HG02763 (cell line): ENCODE data around the gene DNASE1L2.

Source experiments
- ATAC-seq: cut with Tn5 transposase; IDR thresholded peaks from one replicate; pipeline ENCODE4 v1.9.1; 2021; ENCODE audit warnings: mild to moderate bottlenecking, moderate library complexity; ENCODE audit not compliant: unreplicated experiment

The DNASE1L2 gene

DNA sequence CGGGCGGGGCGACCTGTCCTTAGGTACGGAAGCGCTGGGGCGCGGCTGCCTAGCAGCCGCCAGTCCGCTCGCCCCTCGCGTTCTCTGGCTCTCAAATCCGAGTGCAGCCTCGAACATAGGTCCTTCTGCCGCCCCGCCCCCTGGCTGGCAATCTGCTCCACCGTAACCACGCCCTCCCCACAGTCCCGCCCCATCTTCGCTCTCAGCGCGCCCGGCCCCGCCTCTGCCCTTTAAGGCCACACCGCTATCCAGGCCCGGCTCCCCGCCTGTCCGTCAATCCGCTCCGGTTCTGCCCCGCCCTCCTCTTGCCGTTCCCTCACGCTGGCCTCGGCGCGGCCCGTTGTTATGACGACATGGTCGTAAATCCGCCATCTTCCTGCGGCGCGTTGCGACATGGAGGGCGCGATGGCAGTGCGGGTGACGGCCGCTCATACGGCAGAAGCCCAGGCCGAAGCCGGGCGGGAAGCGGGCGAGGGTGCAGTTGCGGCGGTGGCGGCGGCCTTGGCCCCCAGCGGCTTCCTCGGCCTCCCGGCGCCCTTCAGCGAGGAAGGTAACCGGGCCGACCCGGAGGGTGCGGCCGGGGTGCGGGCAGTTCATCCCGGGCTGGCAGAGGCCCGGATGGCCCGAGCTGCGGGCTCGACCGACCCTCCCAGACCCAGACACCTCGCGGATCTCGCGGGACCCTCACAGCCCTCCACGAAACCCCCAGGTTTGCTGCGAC is 12.9 kb upstream of the DNASE1L2 start, which contains the start of gene E4F1:
E4F1 (plus strand) TSS at position 371 of the 721 bp plus-strand sequence; CDS start at position 394, 23 bp downstream.
- ATAC-seq: peak; percentile 91

DNA sequence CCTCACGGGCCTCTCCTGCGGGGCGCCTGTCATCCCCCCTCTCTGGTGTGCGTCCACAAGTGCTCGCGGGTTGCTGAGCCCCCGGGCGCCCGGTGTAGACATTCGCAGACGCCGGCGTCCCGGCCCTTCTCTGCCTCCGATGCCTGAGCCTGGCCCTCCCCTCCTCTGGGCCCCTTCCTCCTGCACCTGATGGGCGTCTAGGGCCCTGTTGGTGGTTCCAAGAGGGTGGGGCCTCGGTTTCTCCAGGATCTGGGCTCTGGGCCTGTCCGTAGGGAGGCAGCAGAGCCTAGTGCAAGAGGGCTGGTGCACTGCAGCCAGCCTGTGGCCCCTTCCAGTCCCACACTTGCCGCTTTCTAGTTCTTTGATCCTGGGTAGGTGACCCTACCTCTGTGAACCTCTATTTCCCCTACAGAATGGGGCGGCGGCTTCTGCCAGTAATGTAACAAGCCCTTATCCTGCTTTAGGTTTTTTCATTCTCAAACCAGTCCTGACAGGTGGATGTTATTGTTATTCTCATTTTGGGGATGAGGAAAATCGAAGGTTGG is 12.2 kb upstream of the DNASE1L2 start:
- ATAC-seq: peak; percentile 10

DNA sequence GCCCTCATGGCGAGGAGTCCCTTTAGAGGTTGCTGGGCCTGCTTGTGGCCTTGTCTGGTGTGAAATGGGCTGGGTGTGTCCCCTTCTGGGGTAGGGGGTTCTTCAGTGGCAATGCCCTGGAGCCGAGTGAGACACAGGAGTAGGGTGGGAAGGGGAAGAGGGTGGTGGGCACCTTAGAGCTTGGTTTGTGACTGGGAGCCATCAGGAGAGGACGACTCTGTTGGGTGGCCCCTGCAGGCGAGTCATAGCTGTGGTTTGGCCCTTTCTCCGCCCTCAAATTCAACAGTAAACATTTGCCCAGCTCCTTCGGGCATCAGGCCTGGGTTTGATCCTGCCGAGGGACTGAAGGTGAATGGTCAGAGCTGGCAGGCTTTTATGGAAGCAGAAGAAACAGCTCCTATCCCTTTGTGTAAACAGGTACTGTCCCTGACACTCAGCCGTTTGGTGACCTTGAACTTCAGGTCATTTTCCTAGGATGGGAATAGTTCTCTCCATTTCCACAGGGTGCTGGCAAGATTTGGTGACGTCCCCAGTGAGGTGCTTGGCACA is 9.9 kb upstream of the DNASE1L2 start:
- no peak for ATAC-seq

DNA sequence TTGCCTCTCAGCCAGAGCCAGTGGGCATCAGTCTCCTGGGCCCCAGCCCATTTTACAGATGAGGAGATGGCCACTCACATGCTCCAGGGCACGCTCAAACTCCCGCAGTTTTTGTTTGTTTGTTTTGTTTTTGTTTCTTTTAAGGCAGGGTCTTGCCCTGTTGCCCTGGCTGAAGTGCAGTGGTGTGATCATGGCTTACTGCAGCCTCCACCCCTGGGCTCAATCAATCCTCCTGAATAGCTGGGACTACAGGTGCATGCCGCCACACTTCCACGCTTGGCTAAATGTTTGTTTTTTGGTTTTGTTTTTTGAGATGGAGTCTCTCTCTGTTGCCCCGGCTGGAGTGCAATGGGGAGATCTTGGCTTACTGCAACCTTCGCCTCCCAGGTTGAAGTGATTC is 9.3 kb upstream of the DNASE1L2 start:
- no peak for ATAC-seq

DNA sequence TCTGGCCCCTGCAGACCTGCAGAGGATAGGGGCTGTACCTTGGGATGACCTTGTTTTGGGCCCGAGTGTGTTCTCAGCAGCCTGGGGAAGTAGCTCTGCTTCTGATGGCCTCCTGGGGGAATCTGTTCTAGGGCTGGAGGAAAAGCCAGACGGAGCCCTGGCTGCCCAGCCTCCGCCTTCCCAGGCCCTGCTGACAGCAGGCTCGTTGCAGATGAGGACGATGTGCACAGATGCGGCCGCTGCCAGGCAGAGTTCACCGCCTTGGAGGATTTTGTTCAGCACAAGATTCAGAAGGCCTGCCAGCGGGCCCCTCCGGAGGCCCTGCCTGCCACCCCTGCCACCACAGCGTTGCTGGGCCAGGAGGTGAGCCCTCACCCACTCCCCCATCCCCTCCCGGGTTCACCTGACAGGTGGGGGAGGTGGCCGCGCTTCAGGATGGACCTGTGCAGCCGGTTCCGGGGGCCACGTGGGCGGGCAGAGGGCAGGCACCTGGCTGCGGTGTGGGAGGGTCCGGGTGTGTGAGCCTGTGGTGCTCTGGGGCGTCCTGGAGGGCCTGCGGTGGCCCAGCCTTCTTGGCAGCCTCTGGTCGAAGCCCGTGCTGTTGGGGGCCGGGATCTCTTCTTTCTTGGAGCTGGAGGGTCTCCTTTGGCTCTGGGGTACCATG is 8.0 kb upstream of the DNASE1L2 start:
- no peak for ATAC-seq

DNA sequence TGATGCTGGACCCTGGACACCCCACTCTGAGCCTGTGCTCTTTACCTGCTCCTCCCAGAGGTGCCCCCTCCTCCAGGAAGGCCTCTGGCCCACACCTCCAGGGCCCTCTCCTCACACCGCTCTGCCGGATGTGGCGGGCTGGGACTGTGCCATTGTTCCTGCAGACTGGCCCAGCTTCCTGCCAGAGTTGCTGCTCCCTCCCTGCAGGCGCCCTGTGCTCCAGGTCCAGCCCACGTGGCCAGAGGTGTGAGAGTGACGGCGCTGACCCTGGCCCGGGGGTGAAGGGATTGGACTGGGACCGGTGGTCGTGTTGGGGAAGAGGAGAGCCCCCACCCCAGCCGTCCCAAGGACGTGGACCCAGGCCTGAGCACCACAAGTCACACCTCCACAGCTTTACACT is 7.2 kb upstream of the DNASE1L2 start:
- ATAC-seq: no peak

DNA sequence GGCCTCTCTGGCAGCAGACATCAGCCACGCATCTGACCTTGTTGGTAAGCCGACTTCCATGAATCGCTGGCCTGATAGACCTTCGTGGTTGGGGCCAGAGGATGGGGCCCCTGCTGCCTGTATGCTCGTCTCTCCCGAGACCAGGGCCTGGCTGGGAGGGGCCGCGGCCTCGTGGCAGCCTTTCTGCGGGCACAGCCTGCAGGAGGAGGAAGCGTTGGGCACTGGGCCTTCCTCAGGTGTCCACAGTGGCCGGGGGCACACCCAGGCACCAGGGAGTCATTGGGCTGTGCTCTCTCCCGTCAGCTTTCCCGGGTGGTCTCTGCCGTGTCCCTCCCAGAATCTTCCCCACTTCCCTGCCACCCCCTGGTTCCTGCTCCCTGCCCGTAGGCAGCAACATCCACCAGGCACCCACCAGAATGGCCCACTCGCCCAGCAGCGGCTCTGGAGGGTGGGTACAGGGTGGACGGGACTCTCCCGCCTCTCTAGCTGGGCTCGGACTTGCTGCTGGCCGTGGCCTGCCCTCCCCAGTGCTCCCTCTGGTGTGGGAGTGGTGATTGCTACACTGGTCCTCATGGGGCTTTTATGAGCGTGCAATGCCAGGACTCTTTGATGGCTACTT is 6.5 kb upstream of the DNASE1L2 start:
- no peak for ATAC-seq

DNA sequence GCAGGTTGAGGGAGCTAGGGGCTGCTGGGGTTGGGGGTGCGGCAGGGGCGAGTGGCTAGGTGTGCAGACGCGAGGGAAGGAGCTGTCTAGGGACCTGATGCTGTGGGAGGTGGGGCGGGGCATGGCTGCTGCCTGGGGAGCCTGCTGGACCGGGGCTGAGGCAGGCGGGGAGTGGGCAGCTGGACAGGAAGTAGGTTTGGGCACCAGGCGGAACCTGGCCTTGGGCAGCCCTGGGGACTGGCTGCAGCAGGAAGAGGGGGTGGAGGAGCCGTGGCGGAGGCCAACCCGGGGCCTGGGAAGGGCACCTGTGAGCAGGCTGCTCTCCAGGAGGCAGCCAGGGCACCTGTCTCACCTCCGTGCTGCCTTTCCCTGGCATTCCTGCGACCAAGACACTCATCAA is 5.9 kb upstream of the DNASE1L2 start:
- no peak for ATAC-seq

DNA sequence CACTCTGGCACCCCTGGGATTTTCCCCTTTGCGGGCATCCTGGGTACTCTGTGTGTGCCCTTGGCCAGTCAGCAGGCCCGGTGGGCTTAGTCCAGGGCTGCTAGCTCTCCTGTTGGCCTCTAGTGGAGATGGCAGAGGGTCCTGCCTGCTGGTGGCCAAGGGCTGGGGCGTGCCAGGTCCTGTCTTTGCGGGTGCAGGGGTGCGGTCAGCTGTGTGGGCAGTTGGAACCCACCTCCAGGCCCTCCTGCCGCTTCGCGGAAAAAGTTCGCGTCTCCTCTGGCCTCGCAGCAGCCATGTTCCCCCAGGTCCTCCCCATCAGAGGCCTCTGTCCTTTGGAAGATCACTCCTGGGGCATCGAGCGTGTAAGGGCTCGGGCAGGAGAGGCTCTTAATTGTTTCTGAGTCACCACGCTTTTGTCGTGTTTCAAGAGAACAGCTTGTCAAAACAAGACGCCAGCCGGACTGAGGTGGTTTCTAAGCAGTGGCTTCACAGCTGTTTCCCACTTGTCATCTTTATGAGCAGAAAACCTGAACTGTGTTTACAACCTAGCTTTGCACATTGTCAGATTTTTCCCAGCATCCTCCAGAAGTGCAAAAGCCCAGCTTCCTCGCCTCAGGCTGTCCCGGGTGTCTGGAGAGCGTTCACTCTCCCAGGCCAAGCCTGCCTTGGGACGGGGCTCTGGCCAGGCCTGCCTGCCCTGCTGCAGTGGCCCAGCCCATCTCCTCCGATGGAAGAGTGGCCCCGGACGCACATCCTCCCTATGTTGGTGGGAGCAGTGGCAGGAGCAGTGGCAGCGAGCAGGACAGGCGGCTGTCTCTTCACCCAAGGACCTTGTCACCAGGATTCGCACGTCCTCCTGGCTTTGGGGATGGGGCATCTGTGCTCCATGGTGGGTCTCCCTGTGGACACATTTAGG is 5.0 kb upstream of the DNASE1L2 start:
- ATAC-seq: no peak

DNA sequence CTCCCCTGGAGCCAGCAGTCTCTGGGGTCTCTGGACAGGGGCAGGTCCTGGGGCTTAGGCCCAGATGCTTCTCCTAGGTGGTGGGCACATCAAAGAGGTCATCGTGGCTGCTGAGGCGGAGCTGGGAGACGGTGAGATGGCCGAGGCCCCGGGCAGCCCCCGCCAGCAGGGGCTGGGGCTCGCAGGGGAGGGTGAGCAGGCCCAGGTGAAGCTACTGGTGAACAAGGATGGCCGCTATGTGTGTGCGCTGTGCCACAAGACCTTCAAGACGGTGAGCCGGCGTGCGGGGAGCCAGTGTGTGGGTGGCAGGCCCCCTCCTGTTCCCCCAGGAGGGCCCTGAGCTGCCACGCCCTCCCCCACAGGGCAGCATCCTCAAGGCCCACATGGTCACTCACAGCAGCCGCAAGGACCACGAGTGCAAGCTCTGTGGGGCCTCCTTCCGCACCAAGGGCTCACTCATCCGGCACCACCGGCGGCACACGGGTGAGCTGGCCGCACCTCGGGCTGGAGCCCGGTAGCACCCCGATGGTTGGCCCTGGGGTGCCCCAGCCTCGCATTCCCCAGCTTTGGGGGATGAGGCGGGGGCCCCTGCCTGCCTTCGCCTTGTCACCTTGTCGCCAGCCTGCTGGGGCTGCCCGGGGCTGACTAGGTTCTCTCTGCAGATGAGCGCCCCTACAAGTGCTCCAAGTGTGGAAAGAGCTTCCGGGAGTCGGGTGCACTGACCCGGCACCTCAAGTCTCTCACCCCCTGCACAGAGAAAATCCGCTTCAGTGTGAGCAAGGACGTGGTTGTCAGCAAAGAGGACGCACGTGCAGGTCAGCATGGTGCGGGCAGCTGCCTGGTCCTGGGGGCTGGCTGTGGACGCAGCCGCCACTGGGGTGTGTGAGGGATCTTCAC is 3.9 kb upstream of the DNASE1L2 start:
- no peak for ATAC-seq

DNA sequence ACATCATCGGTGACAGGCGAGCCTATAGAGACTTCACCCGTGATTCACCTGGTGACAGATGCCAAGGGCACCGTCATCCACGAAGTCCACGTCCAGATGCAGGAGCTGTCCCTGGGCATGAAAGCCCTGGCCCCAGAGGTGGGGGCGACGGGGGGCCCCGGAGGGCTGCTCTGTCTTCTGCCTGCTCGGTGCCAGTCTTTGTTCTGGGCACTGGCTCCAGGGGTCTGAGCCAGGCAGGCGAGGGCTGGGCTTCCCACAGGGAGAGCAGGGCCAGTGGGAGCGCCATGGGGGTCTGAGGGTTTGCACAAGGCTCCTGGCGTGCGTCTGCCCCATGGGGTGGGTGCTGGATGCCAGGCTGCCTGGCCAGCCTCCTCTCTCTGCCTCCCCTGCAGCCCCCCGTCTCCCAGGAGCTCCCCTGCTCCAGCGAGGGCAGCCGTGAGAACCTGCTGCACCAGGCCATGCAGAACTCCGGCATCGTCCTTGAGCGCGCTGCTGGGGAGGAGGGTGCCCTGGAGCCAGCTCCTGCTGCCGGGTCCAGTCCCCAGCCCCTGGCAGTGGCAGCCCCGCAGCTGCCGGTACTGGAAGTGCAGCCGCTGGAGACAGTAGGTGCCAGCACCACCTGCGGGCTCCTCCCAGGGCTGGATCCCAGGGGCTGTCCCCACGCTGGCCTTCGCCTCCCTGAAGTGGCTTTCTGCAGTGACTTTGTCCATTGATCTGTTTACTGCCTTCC is 3.0 kb upstream of the DNASE1L2 start:
- no peak for ATAC-seq

DNA sequence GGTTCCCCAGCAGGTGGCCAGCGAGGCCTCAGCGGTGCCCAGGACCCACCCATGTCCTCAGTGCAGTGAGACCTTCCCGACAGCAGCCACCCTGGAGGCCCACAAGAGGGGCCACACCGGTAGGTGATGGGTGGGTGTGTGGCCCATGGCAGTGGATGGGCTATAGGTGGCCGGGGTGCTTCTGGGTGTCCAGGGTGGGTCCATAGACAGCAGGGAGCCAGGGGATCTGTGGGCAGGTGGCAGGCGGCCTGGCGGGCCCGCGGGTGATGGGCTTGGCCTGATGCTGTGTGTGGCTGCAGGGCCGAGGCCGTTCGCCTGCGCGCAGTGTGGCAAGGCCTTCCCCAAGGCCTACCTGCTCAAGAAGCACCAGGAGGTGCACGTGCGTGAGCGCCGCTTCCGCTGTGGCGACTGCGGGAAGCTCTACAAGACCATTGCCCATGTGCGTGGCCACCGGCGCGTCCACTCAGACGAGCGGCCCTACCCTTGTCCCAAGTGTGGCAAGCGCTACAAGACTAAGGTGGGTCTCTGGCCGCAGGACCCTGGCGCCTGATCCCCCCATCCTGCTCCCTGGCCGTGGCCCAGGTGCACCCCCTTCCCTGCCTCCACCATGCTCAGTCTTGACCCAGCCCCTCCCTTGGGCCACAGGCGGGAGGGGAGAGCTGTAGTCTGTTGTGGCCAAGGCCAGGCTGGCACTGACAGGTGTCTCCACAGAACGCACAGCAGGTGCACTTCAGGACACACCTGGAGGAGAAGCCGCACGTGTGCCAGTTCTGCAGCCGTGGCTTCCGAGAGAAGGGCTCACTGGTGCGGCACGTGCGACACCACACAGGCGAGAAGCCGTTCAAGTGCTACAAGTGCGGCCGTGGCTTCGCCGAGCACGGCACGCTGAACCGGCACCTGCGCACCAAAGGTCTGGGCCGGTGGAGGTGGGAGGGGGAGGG is 2.1 kb upstream of the DNASE1L2 start:
- no peak for ATAC-seq

DNA sequence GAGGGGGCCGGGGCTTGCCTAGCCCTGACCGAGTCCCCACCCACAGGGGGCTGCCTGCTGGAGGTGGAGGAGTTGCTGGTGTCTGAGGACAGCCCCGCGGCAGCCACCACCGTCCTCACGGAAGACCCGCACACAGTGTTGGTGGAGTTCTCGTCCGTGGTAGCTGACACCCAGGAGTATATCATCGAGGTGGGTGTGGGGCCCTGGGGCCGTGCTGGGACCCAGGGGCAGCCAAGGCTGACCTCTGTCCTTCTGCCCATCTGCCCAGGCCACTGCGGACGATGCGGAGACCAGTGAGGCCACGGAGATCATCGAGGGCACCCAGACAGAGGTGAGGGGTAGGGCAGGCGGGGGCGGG is 1.5 kb upstream of the DNASE1L2 start:
- ATAC-seq: no peak

DNA sequence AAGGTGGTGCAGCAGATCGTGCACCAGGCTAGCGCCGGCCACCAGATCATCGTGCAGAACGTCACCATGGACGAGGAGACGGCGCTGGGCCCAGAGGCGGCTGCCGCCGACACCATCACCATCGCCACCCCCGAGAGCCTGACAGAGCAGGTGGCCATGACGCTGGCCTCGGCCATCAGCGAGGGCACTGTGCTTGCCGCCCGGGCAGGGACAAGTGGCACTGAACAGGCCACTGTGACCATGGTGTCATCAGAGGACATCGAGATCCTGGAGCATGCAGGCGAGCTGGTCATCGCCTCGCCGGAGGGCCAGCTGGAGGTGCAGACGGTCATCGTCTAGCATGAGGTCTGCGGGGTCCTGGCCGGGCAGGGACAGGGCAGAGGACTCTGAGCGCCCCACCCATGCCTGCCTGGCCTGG is 1.0 kb upstream of the DNASE1L2 start:
- ATAC-seq: no peak

DNA sequence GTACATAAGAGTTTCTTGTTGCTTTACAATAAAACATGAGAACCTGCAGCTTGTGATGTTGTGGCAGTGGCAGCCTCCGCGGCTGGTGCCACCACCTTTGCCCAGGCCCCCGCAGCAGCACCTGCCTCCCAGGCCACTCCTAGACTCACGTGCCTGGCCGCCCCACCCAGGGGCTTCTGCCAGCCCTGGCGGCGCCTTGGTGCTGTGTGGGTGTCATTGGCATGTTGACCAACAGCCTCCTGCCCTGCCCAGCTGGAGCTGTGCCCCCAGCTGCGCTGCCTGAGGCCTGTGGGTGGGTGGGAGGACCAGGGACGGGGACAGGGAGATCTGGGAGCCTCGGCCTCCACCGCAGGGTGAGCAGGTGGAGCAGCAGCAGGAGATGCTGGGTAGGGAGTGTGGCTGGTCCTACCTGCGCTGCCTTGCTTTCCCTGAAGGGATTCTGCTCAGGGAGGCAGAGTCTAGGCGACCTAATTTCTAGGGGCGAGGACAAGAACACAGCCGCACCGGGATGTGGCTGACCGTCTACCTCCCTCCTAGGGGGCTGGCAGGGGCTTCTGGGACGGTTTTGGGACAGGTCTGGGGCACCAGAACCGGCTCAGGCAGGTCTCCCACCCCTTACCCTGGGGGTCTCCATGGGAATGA is 428 bp upstream of the DNASE1L2 start:
- ATAC-seq: no peak

DNA sequence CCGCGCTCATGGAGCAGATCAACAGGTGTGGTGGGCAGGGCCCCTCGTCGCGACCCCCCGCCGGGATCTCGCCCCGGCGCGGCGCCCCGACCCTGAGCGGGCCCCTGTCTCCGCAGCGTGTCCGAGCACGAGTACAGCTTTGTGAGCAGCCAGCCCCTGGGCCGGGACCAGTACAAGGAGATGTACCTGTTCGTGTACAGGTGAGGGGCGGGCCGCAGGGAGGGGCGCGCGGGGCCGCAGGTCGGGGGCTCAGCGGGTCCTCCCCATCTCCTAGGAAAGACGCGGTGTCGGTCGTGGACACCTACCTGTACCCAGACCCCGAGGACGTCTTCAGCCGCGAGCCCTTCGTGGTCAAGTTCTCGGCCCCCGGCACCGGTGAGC is 848 bp downstream of the DNASE1L2 start:
- no peak for ATAC-seq

DNA sequence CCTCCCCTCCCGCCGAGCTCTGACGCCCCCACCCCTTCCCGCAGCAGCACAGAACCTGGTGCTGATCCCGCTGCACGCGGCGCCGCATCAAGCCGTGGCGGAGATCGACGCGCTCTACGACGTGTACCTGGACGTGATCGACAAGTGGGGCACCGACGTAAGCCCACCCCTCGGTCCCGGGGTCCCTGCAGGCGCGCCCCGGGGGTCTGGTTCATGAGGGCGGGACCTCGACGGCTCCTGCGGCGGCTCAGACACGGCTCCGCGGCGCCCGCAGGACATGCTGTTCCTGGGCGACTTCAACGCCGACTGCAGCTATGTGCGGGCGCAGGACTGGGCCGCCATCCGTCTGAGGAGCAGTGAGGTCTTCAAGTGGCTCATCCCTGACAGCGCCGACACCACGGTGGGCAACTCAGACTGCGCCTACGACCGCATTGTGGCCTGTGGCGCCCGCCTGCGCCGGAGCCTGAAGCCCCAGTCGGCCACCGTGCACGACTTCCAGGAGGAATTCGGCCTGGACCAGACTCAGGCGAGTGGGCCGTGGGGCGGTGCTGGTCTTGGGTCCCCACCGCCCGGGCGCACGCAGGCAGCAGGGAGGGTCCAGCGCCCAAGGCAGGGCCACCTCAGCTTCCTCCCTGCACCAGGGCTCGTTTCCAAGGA is 1.4 kb downstream of the DNASE1L2 start:
- ATAC-seq: no peak
